Mesendoderm (in vitro differentiated cells): ENCODE measurements around the gene PDHX.

Experiments used
- DNase-seq: peaks from one replicate; pipeline ENCODE4 v3.0.0; 2013
- H2AK5ac ChIP-seq: 2 replicates; pipeline ENCODE4 v1.6.1; 2013; ENCODE audit warnings: low read length, inconsistent platforms
- H2BK120ac ChIP-seq: 2 replicates; pipeline ENCODE4 v1.6.1; 2013; ENCODE audit warnings: low read depth, mild to moderate bottlenecking, low read length, moderate library complexity, mixed read lengths
- H2BK15ac ChIP-seq: replicated peaks from 2 replicates; pipeline ENCODE4 v1.6.1; 2013; ENCODE audit warnings: low read depth, mild to moderate bottlenecking, moderate library complexity
- H2BK5ac ChIP-seq: 2 replicates; pipeline ENCODE4 v1.6.1; 2013; ENCODE audit warnings: low read length, inconsistent platforms
- H3K18ac ChIP-seq: 2 replicates; pipeline ENCODE4 v1.6.1; 2013; ENCODE audit warnings: mild to moderate bottlenecking, low read length, mixed read lengths
- H3K23ac ChIP-seq: one replicate; pipeline ENCODE4 v1.6.1; 2013; ENCODE audit warnings: low read length
- H3K27ac ChIP-seq: 2 replicates; pipeline ENCODE4 v1.5.1; 2013; ENCODE audit warnings: low read depth, mild to moderate bottlenecking, inconsistent platforms, low read length, moderate library complexity
- H3K27me3 ChIP-seq: 2 replicates; pipeline ENCODE4 v1.6.1; 2013; ENCODE audit warnings: low read length, control low read depth, mild to moderate bottlenecking, inconsistent platforms; ENCODE audit not compliant: insufficient read depth, poor library complexity
- H3K36me3 ChIP-seq: 2 replicates; pipeline ENCODE4 v1.6.1; 2013; ENCODE audit warnings: low read length, inconsistent platforms; ENCODE audit not compliant: control insufficient read depth, insufficient read depth
- H3K4ac ChIP-seq: one replicate; pipeline ENCODE4 v1.6.1; 2013; ENCODE audit warnings: low read depth, mild to moderate bottlenecking, low read length, moderate library complexity
- H3K4me1 ChIP-seq: 2 replicates; pipeline ENCODE4 v1.6.1; 2013; ENCODE audit warnings: low read depth, low read length, inconsistent platforms; ENCODE audit not compliant: control insufficient read depth
- H3K4me2 ChIP-seq: 2 replicates; pipeline ENCODE4 v1.6.1; 2013; ENCODE audit warnings: low read length
- H3K4me3 ChIP-seq: 2 replicates; pipeline ENCODE4 v1.5.1; 2013; ENCODE audit warnings: mild to moderate bottlenecking, low read length
- H3K56ac ChIP-seq: one replicate; pipeline ENCODE4 v1.6.1; 2013; ENCODE audit warnings: low read length
- H3K79me1 ChIP-seq: 2 replicates; pipeline ENCODE4 v1.6.1; 2013; ENCODE audit warnings: low read length, inconsistent platforms
- H3K79me2 ChIP-seq: 2 replicates; pipeline ENCODE4 v1.6.1; 2013; ENCODE audit warnings: mild to moderate bottlenecking, low read length; ENCODE audit not compliant: control insufficient read depth, insufficient read depth
- H3K9ac ChIP-seq: 2 replicates; pipeline ENCODE4 v1.6.1; 2013; ENCODE audit warnings: low read length, inconsistent platforms
- H4K5ac ChIP-seq: one replicate; pipeline ENCODE4 v1.6.1; 2013; ENCODE audit warnings: low read length
- H4K8ac ChIP-seq: one replicate; pipeline ENCODE4 v1.6.1; 2013; ENCODE audit warnings: low read depth, mild to moderate bottlenecking, control low read depth, low read length, moderate library complexity
- WGBS: extraction: QIAGEN DNeasy Blood & Tissue Kit; methylation state at CpG from one replicate; pipeline ENCODE4 v1.1.7; 2013; ENCODE audit warnings: low lambda C conversion rate, missing lambda C conversion rate; ENCODE audit not compliant: insufficient coverage; ENCODE audit errors: extremely low coverage; 5-methylcytosine and 5-hydroxymethylcytosine counted together

Gene PDHX

GRCh38 chr11:34905666-34906065 lies 10.8 kb upstream of the PDHX start:
- H3K27me3 ChIP-seq: no peaks in the 10 kb centered on the region
- no peak overlapping the region for H3K4me2 ChIP-seq
- H3K4me3 ChIP-seq: no peak overlapping the region
- H3K18ac ChIP-seq: no peak overlapping the region
- no peaks in the 10 kb centered on the region for H3K4me1 ChIP-seq
- H2BK5ac ChIP-seq: no peak overlapping the region
- no peak for DNase-seq
- no peak overlapping the region for H4K5ac ChIP-seq
- no peak overlapping the region for H3K9ac ChIP-seq
- H3K4ac ChIP-seq: no peak overlapping the region
- H3K36me3 ChIP-seq: no peaks in the 10 kb centered on the region
- no peak overlapping the region for H4K8ac ChIP-seq
- peaks cover 3% of the 10 kb centered on the region for H3K79me2 ChIP-seq
- WGBS: no CpG with 5 or more reads among the region's 7 CpGs
- no peak overlapping the region for H2AK5ac ChIP-seq
- peaks cover 8% of the 10 kb centered on the region for H3K79me1 ChIP-seq
- H3K56ac ChIP-seq: no peak overlapping the region
- no peak overlapping the region for H3K27ac ChIP-seq
- no peak overlapping the region for H2BK15ac ChIP-seq
- no peak overlapping the region for H3K23ac ChIP-seq
- no peak overlapping the region for H2BK120ac ChIP-seq

- Histone ChIP-seq H4K5ac (no peak overlapping the region), H3K4me2 (no peak overlapping the region), H3K9ac (no peak overlapping the region), H2BK15ac (no peak overlapping the region), H3K36me3 (no peaks in the 10 kb centered on the region), H2BK120ac (no peak overlapping the region), H3K4ac (no peak overlapping the region), H3K27ac (no peak overlapping the region), H3K23ac (no peak overlapping the region), H4K8ac (no peak overlapping the region), H2AK5ac (no peak overlapping the region), H3K4me3 (no peak overlapping the region), H3K27me3 (no peaks in the 10 kb centered on the region), H3K79me2 (peaks cover 3% of the 10 kb centered on the region), H3K4me1 (no peaks in the 10 kb centered on the region), H3K56ac (no peak overlapping the region), H2BK5ac (no peak overlapping the region), H3K18ac (no peak overlapping the region), H3K79me1 (peaks cover 6% of the 10 kb centered on the region)
- no peak for DNase-seq
- no CpG with 5 or more reads among the region's 3 CpGs for WGBS
These were observed 8.4 kb upstream of the PDHX start for GRCh38 chr11:34907934-34908593.

- H3K18ac ChIP-seq: no peak overlapping the region
- H3K56ac ChIP-seq: no peak overlapping the region
- DNase-seq: no peak
- no peak overlapping the region for H3K9ac ChIP-seq
- H3K4me3 ChIP-seq: no peak overlapping the region
- no peaks in the 10 kb centered on the region for H3K4me1 ChIP-seq
- H4K5ac ChIP-seq: no peak overlapping the region
- no peak overlapping the region for H3K4me2 ChIP-seq
- H3K23ac ChIP-seq: no peak overlapping the region
- H2BK5ac ChIP-seq: no peak overlapping the region
- H2BK15ac ChIP-seq: no peak overlapping the region
- no peaks in the 10 kb centered on the region for H3K36me3 ChIP-seq
- no peak overlapping the region for H3K27ac ChIP-seq
- H3K79me2 ChIP-seq: peaks cover 4% of the 10 kb centered on the region
- no peak overlapping the region for H3K4ac ChIP-seq
- no peaks in the 10 kb centered on the region for H3K27me3 ChIP-seq
- H3K79me1 ChIP-seq: peaks cover 11% of the 10 kb centered on the region
- H2AK5ac ChIP-seq: no peak overlapping the region
- WGBS: no CpG with 5 or more reads among the region's 6 CpGs
- H4K8ac ChIP-seq: no peak overlapping the region
- H2BK120ac ChIP-seq: no peak overlapping the region
These were observed 7.0 kb upstream of the PDHX start for GRCh38 chr11:34909415-34909814.

- Histone ChIP-seq H3K4ac (no peak overlapping the region), H3K56ac (no peak overlapping the region), H3K79me2 (peaks cover 7% of the 10 kb centered on the region), H3K27ac (no peak overlapping the region), H3K23ac (no peak overlapping the region), H2BK5ac (no peak overlapping the region), H3K18ac (no peak overlapping the region), H3K9ac (no peak overlapping the region), H3K79me1 (peaks cover 11% of the 10 kb centered on the region), H2BK120ac (no peak overlapping the region), H3K36me3 (no peaks in the 10 kb centered on the region), H4K8ac (no peak overlapping the region), H2AK5ac (no peak overlapping the region), H2BK15ac (no peak overlapping the region), H4K5ac (no peak overlapping the region), H3K4me3 (no peak overlapping the region), H3K4me2 (no peak overlapping the region), H3K4me1 (no peaks in the 10 kb centered on the region), H3K27me3 (no peaks in the 10 kb centered on the region)
- WGBS: no CpG with 5 or more reads among the region's 4 CpGs
- DNase-seq: no peak
These were observed 6.5 kb upstream of the PDHX start for GRCh38 chr11:34909955-34910354.

GRCh38 chr11:34910817-34911216 lies 5.6 kb upstream of the PDHX start:
- Histone ChIP-seq H3K23ac (no peak overlapping the region), H3K4me1 (no peaks in the 10 kb centered on the region), H3K79me2 (peaks cover 9% of the 10 kb centered on the region), H4K8ac (no peak overlapping the region), H3K4ac (no peak overlapping the region), H3K79me1 (peaks cover 13% of the 10 kb centered on the region), H2BK5ac (no peak overlapping the region), H3K27me3 (no peaks in the 10 kb centered on the region), H3K56ac (no peak overlapping the region), H3K27ac (no peak overlapping the region), H4K5ac (no peak overlapping the region), H3K18ac (no peak overlapping the region), H2AK5ac (no peak overlapping the region), H2BK15ac (no peak overlapping the region), H3K36me3 (no peaks in the 10 kb centered on the region), H3K4me2 (no peak overlapping the region), H3K4me3 (no peak overlapping the region), H3K9ac (no peak overlapping the region), H2BK120ac (no peak overlapping the region)
- no peak for DNase-seq
- 100% methylated on average over 1 of the region's 1 CpG for WGBS

- Histone ChIP-seq H4K5ac (no peak overlapping the region), H3K4me2 (no peak overlapping the region), H3K4me1 (no peaks in the 10 kb centered on the region), H4K8ac (no peak overlapping the region), H3K4me3 (no peak overlapping the region), H2BK120ac (no peak overlapping the region), H3K27ac (no peak overlapping the region), H2BK15ac (no peak overlapping the region), H3K56ac (no peak overlapping the region), H3K18ac (no peak overlapping the region), H2BK5ac (no peak overlapping the region), H3K23ac (no peak overlapping the region), H3K4ac (no peak overlapping the region), H3K36me3 (no peaks in the 10 kb centered on the region), H3K9ac (no peak overlapping the region), H3K79me2 (peaks cover 7% of the 10 kb centered on the region), H3K27me3 (no peaks in the 10 kb centered on the region), H2AK5ac (no peak overlapping the region), H3K79me1 (peaks cover 13% of the 10 kb centered on the region)
- DNase-seq: no peak
- no CpG with 5 or more reads among the region's 2 CpGs for WGBS
These were observed 4.7 kb upstream of the PDHX start for GRCh38 chr11:34911676-34912075.
